Measurements from ENCODE around the gene SIDT1.

Gene SIDT1

DNA sequence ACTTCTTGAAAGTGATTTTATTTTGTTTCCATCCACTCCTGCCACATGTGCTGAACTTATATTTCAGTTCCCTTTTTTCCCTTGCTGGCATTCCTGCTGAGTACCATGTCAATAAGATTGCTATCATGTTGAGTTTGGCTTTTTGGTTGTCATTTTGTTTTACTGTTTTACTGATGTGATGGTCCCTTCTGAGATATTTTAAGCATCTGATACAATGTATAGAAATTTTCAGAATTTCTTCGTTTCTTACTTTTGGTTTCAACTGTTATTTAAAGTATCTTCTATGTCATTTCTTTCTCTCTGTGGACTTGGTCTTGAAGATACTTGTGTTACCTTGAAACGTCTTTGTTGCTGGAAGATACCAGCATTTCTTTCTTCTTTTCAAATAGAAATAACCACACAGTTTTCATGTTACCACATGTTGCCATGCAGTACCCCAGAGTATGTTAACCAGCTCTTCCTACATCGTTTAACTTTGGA is 14.1 kb downstream of the SIDT1 start:
- no peak for DNase-seq

GRCh38 chr3:113548501-113548900 is 16.1 kb downstream of the SIDT1 start:
- DNase-seq = no peak

GRCh38 chr3:113551820-113552219 is 19.5 kb downstream of the SIDT1 start:
- no peak for DNase-seq

DNA sequence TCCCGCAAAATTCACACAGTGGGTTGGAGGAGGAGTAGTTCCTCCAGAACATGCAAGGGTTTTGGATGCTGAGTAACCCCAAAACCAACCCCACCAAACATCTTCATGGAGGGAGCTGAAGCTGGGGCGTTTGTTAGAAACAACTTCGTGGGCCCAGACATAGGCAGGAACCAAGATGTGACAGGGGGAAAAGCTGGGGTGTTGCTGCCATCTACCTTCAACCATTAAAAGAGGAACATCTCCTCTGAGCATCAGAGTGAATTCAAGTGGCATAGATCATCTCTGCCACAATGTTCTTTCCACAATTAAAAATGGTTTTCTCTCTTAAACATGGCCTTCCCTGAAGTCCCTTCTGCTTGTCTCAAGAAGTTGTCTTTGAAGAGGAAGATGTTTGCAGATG is 20.5 kb downstream of the SIDT1 start:
- DNase-seq = peak in 1 of 5 experiments; percentile 37

- DNase-seq = no peak
Measured at GRCh38 chr3:113555138-113555537, 22.8 kb downstream of the SIDT1 start.

DNA sequence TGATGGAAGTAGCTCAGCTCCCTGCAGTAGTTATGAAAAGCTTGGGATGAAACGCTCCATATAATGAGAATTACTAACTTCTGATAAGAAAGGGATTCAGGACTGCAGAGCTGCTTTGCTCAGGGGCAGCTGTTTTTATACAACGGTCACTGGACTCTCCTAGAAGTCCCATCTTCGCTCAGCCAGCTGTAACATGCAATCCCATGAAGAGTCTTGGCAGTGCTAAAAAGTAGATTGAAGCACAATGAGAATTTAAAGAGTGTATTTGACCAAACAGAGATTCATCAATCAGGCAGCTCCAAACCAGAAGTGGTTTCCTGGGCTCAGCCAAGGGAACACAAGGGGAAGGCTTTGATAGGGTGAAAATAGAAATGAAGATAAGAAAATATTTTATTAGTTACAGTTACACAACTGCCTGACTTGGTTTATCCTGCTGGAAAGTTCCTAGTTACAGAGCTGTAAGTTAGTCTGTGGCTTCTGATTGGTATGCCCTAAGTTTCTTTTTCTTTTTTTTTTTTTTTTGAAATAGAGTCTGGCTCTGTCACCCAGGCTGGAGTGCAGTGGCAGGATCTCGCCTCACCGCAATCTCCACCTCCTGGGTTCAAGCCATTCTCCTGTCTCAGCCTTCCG is 24.1 kb downstream of the SIDT1 start:
- DNase-seq = no peak

DNA sequence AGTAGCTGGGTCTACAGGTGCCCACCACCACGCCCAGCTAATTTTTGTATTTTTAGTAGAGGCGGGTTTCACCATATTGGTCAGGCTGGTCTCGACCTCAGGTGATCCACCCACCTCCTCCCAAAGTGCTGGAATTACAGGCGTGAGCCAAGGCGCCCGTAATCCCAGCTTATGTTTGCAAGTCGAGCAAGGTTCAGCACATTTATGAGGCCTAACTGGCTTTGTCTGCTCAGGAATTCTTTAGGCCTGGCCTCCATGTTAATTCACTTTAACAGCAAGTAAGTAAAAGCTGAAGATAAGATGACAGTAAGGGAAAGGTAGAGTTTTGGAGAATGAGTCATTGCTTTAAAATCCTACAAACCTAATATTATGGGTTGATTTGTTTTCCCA is 24.6 kb downstream of the SIDT1 start:
- no peak for DNase-seq

GRCh38 chr3:113557374-113557773 is 25.0 kb downstream of the SIDT1 start:
- DNase-seq = no peak

GRCh38 chr3:113559009-113559408 is 26.7 kb downstream of the SIDT1 start:
- no peak for DNase-seq

GRCh38 chr3:113560271-113560670 is 27.9 kb downstream of the SIDT1 start:
- DNase-seq = no peak

GRCh38 chr3:113560831-113561623 is 28.7 kb downstream of the SIDT1 start:
- peak in 2 of 5 experiments; percentile 6 to 21 for DNase-seq

DNA sequence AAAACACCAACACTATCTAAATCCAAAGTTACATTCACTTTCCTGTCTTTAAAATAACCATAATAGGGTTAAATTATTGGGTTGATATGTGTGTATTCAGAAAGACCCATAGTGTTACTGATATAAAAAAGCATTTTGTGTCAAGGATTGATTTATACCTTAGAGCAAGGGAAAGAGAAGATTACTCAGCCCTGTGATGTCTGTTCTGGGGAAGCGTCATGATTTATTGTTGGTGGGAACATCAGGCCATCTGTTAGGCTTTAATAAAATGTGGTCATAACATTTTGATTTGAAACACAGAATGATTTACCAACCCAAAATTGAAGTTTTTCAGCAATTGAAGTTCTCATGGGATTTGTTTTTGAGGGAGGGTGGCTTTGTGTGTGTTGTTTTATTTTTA is 33.2 kb downstream of the SIDT1 start:
- DNase-seq = no peak

DNA sequence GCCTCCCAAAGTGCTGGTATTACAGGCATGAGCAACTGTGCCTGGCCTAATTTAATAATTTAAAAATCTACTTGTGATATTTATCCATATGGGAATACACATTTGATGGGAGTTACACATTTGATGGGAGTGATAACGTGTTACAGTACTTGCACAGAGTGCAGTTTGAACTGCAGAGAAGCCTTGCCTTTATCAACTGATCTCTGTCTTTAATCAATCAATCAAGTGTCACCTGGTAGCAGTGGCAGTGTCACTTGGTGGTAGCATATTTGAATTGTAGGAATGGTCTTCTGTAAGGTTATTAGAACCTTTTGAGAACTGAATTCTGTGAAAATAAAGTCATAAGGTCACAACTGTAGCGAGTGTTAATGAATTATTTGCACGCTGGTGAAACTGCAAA is 37.8 kb downstream of the SIDT1 start:
- DNase-seq = no peak

DNA sequence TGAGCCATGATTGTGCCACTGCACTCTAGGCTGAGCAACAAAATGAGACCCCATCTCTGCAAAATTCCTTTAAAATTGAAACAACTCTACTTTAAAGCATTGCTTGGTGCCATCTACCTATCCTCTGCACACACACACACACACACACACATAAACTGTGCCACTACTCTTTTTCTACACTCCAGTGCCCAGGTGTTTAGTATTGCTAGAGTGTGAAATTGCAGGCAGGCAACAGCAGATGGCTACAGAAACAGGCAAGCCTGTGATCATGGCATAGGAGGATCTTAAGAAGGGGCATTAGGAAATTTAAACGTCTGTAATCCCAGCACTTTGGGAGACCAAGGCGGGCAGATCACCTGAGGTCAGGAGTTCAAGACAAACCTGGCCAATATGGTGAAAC is 39.0 kb downstream of the SIDT1 start:
- no peak for DNase-seq

DNA sequence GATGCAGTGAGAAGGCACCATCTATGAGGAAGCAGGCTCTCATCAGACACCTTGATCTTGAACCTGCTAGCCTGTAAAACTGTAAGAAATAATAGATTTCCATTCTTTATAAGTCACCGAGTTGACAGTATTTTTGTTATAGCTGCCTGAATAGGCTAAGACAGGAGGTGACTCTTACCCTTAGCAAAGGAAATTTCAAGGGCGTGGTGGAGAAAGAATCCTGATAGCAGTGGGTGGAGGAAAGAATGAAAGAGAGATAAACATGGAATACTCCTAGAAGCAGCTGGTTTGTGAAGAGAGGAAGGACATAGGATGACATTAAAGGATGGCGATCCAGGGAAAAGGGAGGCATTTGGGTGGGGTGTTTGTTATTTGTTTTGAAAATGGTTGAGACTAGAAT is 41.4 kb downstream of the SIDT1 start:
- no peak for DNase-seq

- DNase-seq = no peak
Measured at GRCh38 chr3:113574213-113574612, 41.9 kb downstream of the SIDT1 start.

DNA sequence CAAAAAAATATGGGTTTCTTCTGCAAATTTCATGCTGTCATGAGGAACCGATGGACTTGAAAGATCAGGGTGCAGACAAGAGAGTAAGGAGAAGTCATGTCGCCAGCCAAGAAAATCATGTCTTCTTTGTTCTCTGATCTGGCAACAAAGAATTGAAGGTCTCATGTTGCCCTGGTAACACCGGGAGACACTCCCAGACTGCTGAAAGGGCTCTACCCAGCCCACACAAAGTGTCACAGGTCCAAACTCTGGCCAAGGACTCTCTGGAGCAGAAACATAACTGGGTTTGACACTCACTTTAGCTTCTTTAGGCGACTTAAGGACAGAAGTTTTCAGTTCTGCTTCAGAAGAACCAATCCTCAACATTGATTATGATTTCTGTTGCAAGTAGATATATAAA is 42.9 kb downstream of the SIDT1 start:
- DNase-seq = no peak

- DNase-seq = no peak
Measured at GRCh38 chr3:113585228-113585627, 52.9 kb downstream of the SIDT1 start.

GRCh38 chr3:113585720-113586119 is 53.4 kb downstream of the SIDT1 start:
- DNase-seq = no peak

- no peak for DNase-seq
Measured at GRCh38 chr3:113588806-113589205, 56.5 kb downstream of the SIDT1 start.

GRCh38 chr3:113589971-113590370 is 57.6 kb downstream of the SIDT1 start:
- no peak for DNase-seq

- no peak for DNase-seq
Measured at GRCh38 chr3:113590983-113591382, 58.6 kb downstream of the SIDT1 start.

DNA sequence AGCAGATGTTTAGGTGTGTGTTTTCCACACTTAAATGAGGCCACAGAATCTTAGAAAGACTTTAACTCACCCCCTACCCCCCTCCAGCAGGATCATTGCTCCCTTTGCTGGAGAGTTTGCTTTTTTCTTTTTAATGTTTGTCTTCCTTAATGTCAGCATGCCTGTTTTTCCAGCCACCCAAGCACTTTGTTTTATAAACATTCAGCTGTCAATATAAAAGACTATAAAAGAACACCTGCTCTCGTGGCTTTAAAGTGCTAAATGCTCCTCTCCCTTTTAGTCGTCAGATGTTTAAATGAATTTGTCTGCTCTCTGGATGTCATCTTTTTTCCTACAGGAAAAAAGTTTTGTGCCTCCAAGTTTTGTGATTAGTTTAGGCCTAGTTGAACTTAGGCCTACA is 61.7 kb downstream of the SIDT1 start:
- no peak for DNase-seq

DNA sequence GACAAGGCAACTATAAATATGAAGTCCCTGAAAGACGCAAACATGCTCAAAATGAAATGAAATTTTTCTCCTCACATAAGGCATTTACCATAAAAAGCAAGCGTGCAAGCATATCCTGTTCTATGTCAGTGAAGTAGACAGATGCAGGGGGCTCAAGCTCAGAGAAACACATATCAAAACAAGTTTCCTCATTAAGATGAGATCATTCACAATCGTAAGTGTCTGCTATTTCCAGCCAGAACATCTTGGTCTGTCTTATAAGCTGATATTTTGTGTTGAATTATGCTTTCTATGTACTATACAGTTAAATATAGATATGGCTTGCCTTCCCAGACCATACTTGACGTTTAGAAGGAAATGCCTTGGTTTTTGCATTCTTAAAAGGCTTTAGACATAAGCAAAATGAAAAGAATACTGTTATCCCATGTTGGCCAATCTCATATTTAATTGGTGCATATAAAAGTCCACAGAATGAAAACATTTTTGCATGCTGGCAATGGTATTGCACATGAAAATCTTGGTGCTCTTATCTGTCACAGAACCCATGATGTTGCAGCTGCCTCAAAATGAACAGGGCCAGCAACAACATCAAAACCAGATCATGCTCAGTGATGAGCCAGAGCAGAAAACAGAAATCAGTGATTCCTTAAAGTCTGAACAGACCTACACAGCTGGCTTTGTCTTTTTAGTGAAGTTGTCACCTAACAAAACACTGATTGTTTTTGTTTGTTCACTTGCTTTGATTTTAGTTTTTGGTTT is 65.4 kb downstream of the SIDT1 start:
- DNase-seq = no peak

Data from T-helper 2 cell (primary cell).